ENCODE measurements around the gene TOM1L2. TPM values are rescaled to one million over a fixed set of nuclear protein-coding genes. Genes with fewer than 3 reads are reported as not detected.

Gene TOM1L2
- total RNA-seq, 4 donors from 2014 or later: 119 to 555 (median 155) TPM

DNA sequence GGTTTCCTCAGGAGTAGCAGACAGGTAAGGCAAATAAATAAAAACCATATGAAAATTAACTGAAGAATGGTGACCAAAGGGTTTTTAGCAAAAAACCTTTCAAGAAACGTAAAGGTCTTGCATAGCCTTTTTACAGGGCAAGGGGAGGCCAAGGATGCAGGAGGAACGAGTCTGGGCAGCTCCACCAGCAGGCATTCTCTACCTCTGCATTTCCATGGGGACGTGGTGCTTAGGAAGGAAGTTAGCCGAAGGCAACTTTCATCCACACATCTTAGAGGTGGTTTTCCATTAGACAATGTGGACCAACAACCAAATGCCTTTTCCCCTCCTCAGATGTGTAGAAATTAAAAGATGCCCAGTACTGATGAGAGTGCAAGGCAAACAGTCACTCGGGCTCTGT is 20.7 kb downstream of the TOM1L2 start:
- TF ChIP-seq, protein P1, sequence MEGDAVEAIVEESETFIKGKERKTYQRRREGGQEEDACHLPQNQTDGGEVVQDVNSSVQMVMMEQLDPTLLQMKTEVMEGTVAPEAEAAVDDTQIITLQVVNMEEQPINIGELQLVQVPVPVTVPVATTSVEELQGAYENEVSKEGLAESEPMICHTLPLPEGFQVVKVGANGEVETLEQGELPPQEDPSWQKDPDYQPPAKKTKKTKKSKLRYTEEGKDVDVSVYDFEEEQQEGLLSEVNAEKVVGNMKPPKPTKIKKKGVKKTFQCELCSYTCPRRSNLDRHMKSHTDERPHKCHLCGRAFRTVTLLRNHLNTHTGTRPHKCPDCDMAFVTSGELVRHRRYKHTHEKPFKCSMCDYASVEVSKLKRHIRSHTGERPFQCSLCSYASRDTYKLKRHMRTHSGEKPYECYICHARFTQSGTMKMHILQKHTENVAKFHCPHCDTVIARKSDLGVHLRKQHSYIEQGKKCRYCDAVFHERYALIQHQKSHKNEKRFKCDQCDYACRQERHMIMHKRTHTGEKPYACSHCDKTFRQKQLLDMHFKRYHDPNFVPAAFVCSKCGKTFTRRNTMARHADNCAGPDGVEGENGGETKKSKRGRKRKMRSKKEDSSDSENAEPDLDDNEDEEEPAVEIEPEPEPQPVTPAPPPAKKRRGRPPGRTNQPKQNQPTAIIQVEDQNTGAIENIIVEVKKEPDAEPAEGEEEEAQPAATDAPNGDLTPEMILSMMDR (IDR thresholded peaks at IDR 0.05): no peak
- TF ChIP-seq POLR2A (IDR thresholded peaks at IDR 0.05): no peak
- 55 to 57% methylated on average over 5 of the region's 5 CpGs for WGBS, 2 donors
- intact Hi-C loops (cut with DNase I; ENCODE audit: low total_unique reads): no loop called here
- no peak for DNase-seq (ENCODE audit: low spot score in 2 of 2)
- no peak overlapping the region for H3K4me3 ChIP-seq (ENCODE audit: low read depth, poor library complexity, severe bottlenecking)

DNA sequence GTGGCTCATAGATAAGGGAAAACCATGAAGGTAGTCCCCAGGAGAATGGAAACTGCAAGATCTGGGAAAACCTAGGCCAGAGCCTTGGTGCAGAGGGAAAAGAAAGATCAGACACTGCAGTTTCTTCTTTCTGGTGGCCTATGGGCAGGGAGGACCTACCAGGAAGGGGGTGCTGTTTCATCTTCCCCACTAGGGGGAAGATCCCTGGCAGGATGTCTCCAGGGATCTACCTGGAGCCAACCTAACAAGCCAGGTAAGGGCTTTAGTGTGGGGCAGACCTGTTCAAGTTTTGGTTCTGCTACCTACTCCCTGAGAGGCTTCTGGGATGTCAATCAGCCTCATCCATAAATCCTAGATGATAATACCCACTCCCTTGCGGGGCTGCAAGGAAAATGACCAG is 21.4 kb downstream of the TOM1L2 start:
- no peak for DNase-seq (ENCODE audit: low spot score in 2 of 2)
- no peak overlapping the region for H3K4me3 ChIP-seq (ENCODE audit: low read depth, poor library complexity, severe bottlenecking)
- TF ChIP-seq POLR2A (IDR thresholded peaks at IDR 0.05): no peak
- TF ChIP-seq, protein P1 (IDR thresholded peaks at IDR 0.05): no peak
- intact Hi-C loops (cut with DNase I; ENCODE audit: low total_unique reads): no loop called here
- WGBS, 2 donors: 88 to 89% methylated on average over 1 of the region's 1 CpG

DNA sequence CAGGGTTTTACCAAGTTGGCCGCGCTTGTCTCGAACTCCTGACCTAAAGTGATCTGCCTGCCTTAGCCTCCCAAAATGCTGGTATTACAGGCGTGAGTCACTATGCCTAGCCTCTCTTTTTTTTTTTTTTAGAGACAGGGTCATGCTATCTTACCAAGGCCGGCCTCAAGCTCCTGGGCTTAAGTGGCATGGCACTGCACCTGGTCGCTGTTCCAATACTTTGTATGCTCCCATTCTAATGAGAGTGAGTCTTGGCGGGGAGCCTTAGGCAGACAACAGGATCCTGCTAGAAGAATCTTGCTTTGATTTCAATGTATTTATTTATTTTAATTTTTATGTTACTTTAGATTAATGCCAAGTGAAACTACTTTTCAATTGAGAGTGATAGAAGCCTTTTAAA is 21.9 kb downstream of the TOM1L2 start:
- TF ChIP-seq POLR2A (IDR thresholded peaks at IDR 0.05): no peak
- TF ChIP-seq, protein P1 (IDR thresholded peaks at IDR 0.05): no peak
- no peak for DNase-seq (ENCODE audit: low spot score in 2 of 2)
- WGBS, 2 donors: 81 to 87% methylated on average over 7 of the region's 7 CpGs
- no peak overlapping the region for H3K4me3 ChIP-seq (ENCODE audit: low read depth, poor library complexity, severe bottlenecking)
- intact Hi-C loops (cut with DNase I; ENCODE audit: low total_unique reads): no loop called here

DNA sequence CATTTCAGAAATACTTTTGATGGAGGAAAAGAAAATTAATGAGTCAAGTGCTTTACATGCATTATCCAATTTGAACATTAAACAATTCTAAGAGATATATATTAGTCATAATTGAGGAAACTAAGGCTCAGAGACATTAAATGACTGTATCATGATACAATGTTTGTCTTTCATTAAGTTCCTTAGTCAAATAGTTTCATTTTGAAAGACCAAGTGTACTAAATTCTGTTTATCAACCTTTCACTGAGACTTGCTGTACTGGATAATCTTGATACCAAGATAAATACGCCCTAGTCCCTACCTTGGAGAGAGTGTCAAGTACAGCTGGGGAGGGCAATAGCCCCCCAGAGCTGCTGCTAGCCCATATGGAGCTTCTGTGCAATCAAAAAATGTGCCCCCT is 24.2 kb downstream of the TOM1L2 start:
- H3K4me3 ChIP-seq (ENCODE audit: low read depth, poor library complexity, severe bottlenecking): no peak overlapping the region
- WGBS, 2 donors: 71 to 89% methylated on average over 1 of the region's 1 CpG
- intact Hi-C loops (cut with DNase I; ENCODE audit: low total_unique reads): no loop called here
- TF ChIP-seq POLR2A (IDR thresholded peaks at IDR 0.05): no peak
- TF ChIP-seq, protein P1 (IDR thresholded peaks at IDR 0.05): no peak
- DNase-seq (ENCODE audit: low spot score in 2 of 2): no peak

DNA sequence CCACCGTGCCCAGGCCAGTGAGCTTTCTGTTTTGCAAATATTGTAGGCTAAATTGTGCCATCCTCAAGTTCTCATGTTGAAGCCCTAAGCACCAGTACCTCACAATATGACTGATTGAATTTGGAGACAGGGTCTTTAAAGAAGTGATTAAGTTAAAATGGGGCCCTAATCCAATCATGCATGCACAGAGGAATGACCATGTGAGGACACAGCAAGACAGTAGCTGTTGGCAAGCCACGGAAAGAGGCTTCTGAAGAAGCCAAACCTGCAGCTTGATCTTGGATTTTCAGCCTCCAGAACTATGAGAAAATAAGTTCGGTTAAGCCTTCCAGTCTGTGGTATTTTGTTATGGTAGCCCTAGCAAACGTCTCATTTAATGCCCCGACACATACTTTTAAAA is 24.9 kb downstream of the TOM1L2 start:
- no peak for DNase-seq (ENCODE audit: low spot score in 2 of 2)
- intact Hi-C loops (cut with DNase I; ENCODE audit: low total_unique reads): no loop called here
- TF ChIP-seq, protein P1 (IDR thresholded peaks at IDR 0.05): no peak
- TF ChIP-seq POLR2A (IDR thresholded peaks at IDR 0.05): no peak
- no peak overlapping the region for H3K4me3 ChIP-seq (ENCODE audit: low read depth, poor library complexity, severe bottlenecking)
- 87 to 90% methylated on average over 5 of the region's 5 CpGs for WGBS, 2 donors

DNA sequence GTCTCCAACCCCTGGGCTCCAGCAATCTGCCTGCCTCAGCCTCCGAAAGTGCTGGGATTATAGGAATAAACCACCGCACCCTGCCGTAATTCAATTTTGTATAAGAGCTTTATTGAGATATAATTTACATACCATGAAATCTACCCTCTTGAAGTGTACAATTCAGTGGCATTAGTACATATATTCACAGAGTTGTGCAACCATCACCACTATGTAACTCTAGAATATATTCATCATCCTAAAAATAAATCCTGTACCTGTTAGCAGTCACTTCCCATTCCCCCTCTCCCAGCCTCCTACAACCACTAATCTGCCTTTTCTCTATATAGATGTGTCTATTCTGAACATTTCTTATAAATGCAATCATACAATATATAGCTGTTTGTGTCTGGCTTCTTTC is 26.1 kb downstream of the TOM1L2 start:
- TF ChIP-seq, protein P1 (IDR thresholded peaks at IDR 0.05): no peak
- TF ChIP-seq POLR2A (IDR thresholded peaks at IDR 0.05): no peak

More for the DNA sequence above, 26.1 kb downstream of the TOM1L2 start:
- no peak for DNase-seq (ENCODE audit: low spot score in 2 of 2)
- WGBS, 2 donors: 65 to 97% methylated on average over 3 of the region's 3 CpGs
- no peak overlapping the region for H3K4me3 ChIP-seq (ENCODE audit: low read depth, poor library complexity, severe bottlenecking)
- intact Hi-C loops (cut with DNase I; ENCODE audit: low total_unique reads): no loop called here

Data from lower leg skin (tissue), 4 donors.